Renal pelvis (tissue), 4 donors: ENCODE measurements around the gene PCK2. TPM values are rescaled to one million over a fixed set of nuclear protein-coding genes. Genes with fewer than 3 reads are reported as not detected.

Source experiments
- DNase-seq: peaks from one replicate; pipeline ENCODE4 v3.0.0-alpha.2; 2013
- polyA plus RNA-seq, 3 donors: library from polyadenylated mRNA; unstranded; fragments of 120-200 nt; gene quantifications; one replicate each; pipeline ENCODE4 v1.2.1, GENCODE V29; 2013; ENCODE audit not compliant: insufficient read length in 3 of 3

The PCK2 gene
- polyA plus RNA-seq, 3 donors: 37.7 to 41.7 (median 40.0) TPM

- DNase-seq: no peak
Measured at GRCh38 chr14:24058951-24059475, 35.1 kb upstream of the PCK2 start.

DNA sequence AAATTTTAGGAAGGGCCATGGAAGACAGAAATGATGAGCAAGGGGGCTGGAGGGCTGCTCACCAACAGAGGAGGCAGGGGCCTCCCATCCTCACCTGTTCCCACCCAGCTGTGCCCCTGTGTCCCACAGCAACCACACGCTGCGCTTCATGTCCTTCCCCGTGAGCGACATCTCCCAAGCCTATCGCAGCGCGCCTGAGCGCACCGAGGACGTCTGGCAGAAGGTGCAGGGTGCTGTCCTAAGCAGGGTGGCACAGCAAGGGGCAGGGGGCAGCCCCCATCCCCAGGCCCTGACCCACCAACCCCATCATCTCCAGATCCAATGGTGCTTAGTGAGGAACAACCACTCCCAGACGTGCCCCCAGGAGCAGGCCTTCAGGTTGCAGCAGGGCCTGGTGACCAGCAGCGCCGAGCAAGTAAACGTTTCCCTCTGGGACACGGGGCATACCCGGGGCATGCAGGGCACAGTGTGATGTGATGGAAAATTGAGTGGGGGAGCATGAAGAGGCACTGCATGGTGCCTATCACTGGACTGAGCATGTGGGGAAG lies 34.2 kb upstream of the PCK2 start:
- no peak for DNase-seq

DNA sequence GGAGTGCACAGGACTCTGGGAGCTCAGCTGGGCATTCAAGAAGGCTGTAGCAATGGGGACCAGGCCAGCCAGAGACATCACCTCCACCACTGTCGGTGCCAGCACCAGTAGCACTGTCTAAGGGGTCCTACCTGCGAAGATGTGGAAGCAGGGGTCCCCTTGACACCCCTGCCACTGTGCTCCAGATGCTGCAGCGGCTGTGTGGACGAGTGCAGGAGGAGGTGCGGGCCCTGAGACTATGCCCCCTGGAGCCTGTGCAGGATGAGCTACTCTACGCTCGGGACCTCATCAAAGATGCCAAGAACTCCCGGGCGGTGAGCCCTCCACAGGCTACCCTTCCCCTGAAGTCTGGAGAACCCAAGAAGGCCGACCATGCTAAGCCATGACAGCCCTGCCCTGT lies 33.7 kb upstream of the PCK2 start:
- DNase-seq: no peak

GRCh38 chr14:24060984-24061913 lies 32.9 kb upstream of the PCK2 start:
- DNase-seq: no peak

DNA sequence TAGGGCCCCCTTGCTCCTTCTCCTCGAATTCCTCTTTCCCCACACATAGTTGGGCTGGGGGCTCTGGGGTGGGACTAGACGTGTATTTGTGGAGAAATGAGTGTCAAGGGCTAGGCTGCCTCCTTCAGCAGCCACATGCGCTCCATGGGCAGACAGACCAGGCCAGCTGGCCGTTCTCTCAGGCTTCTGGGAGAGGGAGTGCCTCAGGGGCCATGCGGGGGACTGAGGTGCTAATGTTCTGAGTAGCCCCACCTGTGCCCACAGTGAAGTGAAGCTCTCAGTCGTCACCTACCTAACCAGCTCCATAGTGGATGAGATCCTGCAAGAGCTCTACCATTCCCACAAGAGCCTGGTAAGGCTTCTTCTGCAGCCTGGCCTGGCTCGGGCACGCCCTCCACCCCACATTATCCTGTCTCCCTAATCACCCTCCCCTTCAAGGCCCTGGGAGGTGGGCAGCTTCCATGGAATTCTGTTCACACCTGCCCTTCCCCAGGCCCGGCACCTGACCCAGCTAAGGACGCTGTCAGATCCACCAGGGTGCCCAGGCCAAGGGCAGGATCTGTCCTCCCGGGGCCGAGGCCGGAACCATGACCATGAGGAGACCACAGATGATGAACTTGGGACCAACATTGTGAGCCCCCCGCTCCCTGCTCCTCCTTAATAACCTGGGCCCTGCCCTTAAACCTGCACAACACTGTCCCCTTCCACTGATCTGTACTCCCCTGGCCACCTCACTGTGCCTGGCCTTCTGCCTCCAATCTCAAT lies 31.7 kb upstream of the PCK2 start:
- DNase-seq: no peak

GRCh38 chr14:24063263-24063836 lies 30.8 kb upstream of the PCK2 start:
- no peak for DNase-seq

- DNase-seq: no peak
Measured at GRCh38 chr14:24064091-24064795, 29.9 kb upstream of the PCK2 start.

GRCh38 chr14:24064856-24065255 lies 29.3 kb upstream of the PCK2 start:
- no peak for DNase-seq

DNA sequence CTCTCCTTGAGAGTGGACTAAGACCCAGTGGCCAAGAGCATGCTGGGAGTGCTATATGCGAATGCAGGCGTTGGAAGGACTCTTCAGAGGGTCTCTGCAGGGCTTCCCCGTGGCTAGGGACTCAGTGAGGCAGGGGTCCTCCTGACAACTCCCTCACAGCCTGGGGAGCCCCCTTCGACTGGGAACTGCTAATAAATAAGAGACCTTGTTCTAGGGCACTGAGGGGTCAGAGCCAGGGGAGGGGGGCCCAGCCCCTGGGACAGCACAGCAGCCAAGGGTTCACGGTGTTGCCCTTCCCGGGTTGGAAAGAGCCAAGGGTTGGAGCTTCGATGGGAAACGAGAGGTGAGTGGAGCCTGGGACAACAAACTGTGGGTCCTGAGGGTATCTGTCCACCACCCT lies 28.7 kb upstream of the PCK2 start:
- no peak for DNase-seq

- DNase-seq: no peak
Measured at GRCh38 chr14:24066496-24067132, 27.5 kb upstream of the PCK2 start.

DNA sequence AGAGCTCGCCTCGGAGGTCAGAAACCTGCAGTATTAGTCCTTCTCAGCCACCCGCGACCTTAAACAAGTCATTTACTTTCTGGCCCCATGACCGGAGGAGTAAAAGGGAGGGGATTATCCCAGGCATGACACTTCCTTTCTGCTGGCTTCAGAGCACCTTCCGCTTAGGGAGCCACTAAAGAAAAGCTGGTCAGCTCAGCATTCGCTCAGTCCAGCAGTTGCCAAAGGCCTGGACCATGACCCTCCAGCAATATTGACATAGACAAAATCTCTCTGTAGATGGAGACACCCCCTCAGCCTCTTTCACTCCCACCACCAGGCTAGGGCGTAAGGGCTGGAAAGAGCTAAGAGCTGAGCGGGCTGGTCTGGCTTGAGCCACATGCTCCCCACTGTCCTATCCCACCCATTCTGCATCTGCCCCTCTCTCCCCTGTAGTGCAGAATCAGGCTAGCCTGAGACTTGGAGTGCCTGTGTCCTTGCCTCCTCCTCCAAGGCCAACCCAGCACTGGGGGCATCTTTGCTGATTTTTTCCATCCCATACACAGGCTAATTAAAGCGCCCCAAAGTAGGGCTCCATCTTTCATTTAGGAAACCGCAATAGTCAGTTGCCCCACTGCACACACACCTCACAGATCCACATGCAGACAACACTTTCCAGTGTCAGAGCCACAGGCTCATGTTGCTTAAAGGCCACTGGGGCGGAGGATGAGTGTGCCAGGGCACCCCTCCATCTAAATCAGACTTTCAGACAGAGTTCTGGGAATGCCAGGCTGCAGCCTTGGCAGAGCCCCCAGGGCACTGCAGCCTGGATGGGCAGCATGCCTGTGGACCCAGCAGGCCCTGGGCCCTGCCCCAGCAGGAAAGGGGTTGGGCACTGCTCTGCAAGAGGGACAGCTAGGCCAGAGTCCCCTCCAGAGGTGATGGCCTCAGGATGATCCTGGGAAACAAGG lies 26.7 kb upstream of the PCK2 start:
- no peak for DNase-seq

DNA sequence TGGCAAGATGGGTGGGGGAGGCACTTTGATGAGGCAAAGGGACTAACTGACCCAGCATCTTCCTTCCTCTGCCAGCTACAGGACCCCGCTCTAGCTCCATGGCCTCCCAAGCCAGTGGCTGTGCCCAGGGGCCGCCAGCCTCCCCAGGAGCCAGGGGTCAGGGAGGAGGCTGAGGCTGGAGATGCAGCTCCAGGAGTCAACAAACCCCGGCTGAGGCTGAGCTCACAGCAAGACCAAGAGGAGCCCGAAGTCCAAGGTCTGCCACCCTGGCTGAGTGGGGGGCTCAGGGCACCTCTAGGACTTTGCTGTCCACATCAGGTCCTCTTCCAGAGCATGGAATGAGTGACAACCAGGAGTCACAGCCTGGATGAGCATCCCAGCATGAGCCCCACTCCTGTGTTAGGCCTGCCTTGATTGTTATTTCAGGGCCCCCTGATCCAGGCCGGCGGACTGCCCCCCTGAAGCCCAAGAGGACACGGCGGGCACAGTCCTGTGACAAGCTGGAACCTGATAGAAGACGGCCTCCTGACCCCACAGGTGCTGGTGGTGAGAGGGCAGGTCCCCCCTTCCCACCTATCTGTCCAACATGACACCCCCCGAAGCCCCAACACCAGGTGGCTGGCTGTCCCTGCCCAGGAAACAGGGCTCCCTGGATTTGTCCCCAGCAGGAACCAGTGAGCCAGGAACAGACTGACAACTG lies 25.2 kb upstream of the PCK2 start:
- no peak for DNase-seq

GRCh38 chr14:24069411-24069735 lies 24.7 kb upstream of the PCK2 start:
- no peak for DNase-seq

- no peak for DNase-seq
Measured at GRCh38 chr14:24070285-24071143, 23.6 kb upstream of the PCK2 start.

GRCh38 chr14:24071144-24071697 lies 22.9 kb upstream of the PCK2 start, which contains the start of gene CPNE6:
TSS of gene CPNE6 (plus strand) at chr14:24071562. CDS start at chr14:24072937, 1,375 bp downstream.
- no peak for DNase-seq

DNA sequence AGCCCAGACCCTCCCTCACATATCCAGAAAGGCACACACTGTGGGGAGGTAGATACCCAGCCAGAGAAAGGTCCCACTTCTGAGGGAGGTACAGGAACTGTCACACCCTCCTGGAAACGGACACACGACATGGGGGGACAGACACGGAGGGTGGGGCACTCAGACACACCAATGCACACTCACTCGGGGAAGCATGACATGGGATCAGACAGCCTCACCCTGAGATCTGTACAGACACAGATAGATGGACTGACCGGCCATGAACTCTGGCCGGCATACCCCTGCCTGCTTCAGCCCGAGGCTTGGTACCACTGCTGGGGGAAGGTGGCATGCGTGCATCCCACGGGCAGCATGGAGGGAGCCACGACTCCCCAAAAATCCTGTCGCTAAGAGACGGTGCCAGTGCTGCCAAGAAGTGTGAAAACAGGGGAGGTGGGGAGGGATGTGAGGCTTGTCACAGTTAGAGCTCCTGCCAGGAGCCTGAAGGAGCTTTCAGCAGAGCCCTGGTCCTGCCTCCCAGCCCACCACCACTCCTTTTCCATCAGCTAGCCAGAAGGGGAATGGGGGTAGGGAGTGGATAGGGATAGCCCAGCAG lies 22.2 kb upstream of the PCK2 start:
- no peak for DNase-seq

- DNase-seq: no peak
Measured at GRCh38 chr14:24072436-24072835, 21.7 kb upstream of the PCK2 start.
